ENCODE data around the gene FRMD4B.

GRCh38 chr3:69370901-69371301, 15.0 kb downstream of the FRMD4B start:
- no peak for TF ChIP-seq POLR2A (IDR thresholded peaks at IDR 0.05)
- TF ChIP-seq, protein P1, sequence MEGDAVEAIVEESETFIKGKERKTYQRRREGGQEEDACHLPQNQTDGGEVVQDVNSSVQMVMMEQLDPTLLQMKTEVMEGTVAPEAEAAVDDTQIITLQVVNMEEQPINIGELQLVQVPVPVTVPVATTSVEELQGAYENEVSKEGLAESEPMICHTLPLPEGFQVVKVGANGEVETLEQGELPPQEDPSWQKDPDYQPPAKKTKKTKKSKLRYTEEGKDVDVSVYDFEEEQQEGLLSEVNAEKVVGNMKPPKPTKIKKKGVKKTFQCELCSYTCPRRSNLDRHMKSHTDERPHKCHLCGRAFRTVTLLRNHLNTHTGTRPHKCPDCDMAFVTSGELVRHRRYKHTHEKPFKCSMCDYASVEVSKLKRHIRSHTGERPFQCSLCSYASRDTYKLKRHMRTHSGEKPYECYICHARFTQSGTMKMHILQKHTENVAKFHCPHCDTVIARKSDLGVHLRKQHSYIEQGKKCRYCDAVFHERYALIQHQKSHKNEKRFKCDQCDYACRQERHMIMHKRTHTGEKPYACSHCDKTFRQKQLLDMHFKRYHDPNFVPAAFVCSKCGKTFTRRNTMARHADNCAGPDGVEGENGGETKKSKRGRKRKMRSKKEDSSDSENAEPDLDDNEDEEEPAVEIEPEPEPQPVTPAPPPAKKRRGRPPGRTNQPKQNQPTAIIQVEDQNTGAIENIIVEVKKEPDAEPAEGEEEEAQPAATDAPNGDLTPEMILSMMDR (IDR thresholded peaks at IDR 0.05): no peak

All from lower leg skin (tissue), 3 donors.